ELF-1 (cell line): ENCODE results near the gene CHST11.

Experiments used
- DNase-seq: peaks from one replicate; pipeline ENCODE4 v3.0.0-alpha.2; 2016; ENCODE audit warnings: low read depth, low spot score

The CHST11 gene

DNA sequence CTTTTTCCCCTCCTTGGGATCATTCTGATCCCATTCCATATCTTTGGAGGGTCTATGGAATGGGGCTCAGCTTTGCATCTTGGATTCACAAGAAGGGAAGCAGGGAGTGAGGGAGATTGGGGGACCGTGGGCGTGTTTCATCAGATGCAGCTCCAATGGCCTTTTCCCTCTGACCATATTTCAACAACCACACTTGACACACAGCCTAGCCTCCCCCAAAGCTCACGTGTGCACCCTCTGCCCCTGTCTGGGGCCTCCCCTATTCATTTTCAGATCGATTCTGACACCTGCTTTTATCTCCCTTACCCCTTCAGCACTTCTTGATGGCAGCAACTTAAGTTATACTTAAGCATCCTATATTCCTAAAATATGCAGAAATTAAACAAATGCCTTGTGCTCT is 126.6 kb downstream of the CHST11 start:
- DNase-seq = no peak

DNA sequence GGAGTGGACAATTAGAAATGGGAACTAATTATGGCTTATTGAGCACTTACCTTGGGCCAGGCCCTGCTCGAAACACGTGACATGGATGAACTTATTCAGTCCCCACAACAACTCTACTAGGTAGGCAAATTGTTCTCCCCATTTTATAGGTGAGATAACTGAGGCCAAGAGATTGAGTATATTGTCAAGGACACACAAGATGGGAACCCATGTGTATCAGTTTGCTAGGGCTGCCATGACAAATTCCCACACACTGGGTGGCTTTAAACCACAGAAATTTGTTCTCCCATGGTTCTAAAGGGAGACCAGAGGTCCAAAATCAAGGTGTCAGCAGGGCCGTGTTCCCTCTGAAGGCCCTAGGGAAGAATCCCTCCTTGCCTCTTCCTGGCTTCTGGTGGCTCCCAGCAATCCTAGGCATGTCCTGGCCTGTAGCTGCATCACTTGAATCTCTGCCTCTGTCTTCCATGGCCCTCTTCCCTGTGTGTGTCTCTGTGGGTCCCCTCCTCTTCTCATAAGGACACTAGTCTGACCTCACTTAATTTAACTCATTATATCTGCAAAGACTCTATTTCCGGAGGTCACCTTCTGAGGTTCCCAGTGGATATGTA is 128.8 kb downstream of the CHST11 start:
- no peak for DNase-seq

- DNase-seq = no peak
Observed at GRCh38 chr12:104586351-104586919, 129.7 kb downstream of the CHST11 start.

- no peak for DNase-seq
Observed at GRCh38 chr12:104588047-104588920, 131.5 kb downstream of the CHST11 start.

DNA sequence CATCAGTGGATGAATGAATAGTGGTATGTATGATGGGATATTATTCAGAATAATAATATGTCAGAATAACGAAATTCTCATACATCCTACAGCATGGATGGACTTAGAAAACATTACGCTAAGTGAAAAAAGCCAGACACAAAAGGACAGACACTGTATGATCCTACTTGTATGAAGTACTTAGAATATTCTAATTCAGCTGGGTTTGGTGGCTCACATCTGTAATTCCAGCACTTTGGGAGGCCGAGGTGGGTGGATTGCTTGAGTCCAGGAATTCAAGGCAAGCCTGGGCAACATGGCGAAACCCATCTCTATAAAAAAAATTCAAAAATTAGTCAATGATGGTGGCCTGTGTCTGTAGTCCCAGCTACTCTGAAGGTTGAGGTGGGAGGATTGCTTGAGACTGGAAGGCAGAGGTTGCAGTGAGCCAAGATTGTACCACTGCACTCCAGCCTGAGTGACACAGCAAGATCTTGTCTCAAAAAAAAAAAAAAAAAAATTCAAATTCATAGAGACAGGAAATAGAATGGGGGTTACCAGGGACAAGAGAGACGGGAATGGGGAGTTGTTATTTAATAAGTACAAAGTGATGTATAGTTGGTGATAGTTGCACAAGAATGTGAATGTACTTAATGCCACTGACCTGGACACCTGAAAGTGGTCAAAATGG is 132.3 kb downstream of the CHST11 start:
- DNase-seq = no peak

GRCh38 chr12:104590022-104590421 is 133.3 kb downstream of the CHST11 start:
- DNase-seq = no peak

- no peak for DNase-seq
Observed at GRCh38 chr12:104591257-104591885, 134.6 kb downstream of the CHST11 start.

- no peak for DNase-seq
Observed at GRCh38 chr12:104593482-104593881, 136.7 kb downstream of the CHST11 start.

GRCh38 chr12:104596134-104596799 is 139.5 kb downstream of the CHST11 start:
- no peak for DNase-seq

DNA sequence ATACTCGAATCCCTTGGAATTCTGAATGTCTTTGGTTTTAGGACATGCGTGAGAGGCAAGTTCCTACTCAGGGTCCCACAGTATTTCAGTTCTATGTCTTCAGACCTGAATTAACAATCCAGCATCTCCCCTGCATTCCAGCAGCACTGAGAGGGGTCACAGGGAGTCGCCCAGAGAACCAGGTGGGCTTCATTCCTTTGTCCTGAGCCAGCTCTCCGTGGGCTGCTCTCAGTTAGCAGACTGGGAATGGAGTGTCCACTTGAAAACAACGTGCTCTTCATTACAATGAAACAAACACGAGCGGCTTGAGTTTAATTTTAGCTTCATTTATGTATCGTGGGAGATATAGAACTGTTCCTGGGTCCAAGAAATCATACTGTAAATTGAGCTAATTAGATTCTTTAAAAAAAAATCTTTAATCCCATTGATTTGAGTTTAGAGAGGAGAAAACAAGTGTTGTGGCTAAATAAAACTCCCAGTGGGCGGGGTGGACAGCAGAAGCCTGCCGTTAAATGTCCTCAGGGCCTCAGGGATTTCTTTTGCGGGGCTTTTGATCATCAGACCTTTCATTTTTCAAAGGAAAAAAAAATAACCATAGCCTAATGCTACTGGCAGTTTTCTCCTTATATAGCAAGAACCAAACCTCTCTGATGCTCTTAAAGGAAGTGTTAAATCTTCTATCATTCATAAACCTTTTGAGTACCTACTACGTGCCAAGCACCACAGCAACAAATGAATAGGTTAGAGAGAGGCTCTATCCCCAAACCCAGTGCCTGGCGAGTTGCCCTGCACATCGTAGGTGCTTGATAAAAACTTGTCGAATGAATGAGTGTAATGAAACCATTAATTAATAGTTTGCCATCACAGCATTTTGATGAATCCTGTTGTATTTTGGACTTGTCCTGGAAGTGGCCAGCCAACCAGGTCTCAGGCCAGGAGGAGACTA is 140.4 kb downstream of the CHST11 start:
- peak; percentile 46 for DNase-seq

GRCh38 chr12:104598342-104599271 is 141.9 kb downstream of the CHST11 start:
- DNase-seq = no peak

GRCh38 chr12:104599272-104600035 is 142.7 kb downstream of the CHST11 start:
- no peak for DNase-seq

- DNase-seq = no peak
Observed at GRCh38 chr12:104600036-104600712, 143.4 kb downstream of the CHST11 start.

- no peak for DNase-seq
Observed at GRCh38 chr12:104600790-104601739, 144.3 kb downstream of the CHST11 start.

- no peak for DNase-seq
Observed at GRCh38 chr12:104602406-104602805, 145.7 kb downstream of the CHST11 start.

DNA sequence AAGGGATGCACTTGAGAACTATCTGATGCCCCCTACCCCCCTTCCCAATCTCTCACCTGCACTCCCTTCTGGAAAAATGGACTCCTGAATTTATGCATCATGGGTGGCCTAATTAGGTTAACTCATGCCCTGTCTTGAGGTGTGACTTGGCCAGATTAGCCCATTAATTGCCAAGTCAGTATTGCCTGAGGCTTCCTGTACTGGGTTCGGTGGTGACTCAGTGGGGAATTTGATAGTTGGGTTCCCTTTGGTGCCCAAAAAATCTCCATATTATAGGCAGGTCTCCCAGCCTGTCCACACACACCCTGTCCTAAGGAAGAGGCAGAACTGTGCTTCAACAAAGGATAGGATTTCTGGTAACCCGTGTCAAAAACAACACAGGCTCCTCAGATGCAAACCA is 146.1 kb downstream of the CHST11 start:
- DNase-seq = no peak
